MM.1S (cell line): Measurements from ENCODE around the gene SLC25A22.

Experiments
- DNase-seq: peaks from one replicate; pipeline ENCODE4 v3.0.0-alpha.2; 2015
- H2AFZ ChIP-seq: fragments of 300-600 bp; sonication (generic); 2 replicates; pipeline ENCODE4 v1.6.0; 2016; ENCODE audit warnings: antibody characterized with exemption, low read length
- H3F3A ChIP-seq: fragments of 300-600 bp; sonication (generic); 2 replicates; pipeline ENCODE4 v1.6.1; 2016; ENCODE audit warnings: mild to moderate bottlenecking, antibody characterized with exemption, low read length, moderate library complexity, mixed read lengths; ENCODE audit not compliant: insufficient read depth
- H3K27ac ChIP-seq: fragments of 300-600 bp; sonication (generic); 2 replicates; pipeline ENCODE4 v1.5.1; 2016; ENCODE audit warnings: mild to moderate bottlenecking, low read length
- H3K27me3 ChIP-seq: fragments of 300-600 bp; sonication (generic); replicated peaks from 2 replicates; pipeline ENCODE4 v1.6.0; 2016; ENCODE audit warnings: low read length; ENCODE audit not compliant: insufficient read depth
- H3K36me3 ChIP-seq: fragments of 300-600 bp; sonication (generic); replicated peaks from 2 replicates; pipeline ENCODE4 v1.6.1; 2016; ENCODE audit warnings: mild to moderate bottlenecking, low read length, mixed read lengths; ENCODE audit not compliant: insufficient read depth
- H3K4me1 ChIP-seq: fragments of 300-600 bp; sonication (generic); 2 replicates; pipeline ENCODE4 v1.6.1; 2016; ENCODE audit warnings: low read length, mixed read lengths
- H3K4me2 ChIP-seq: fragments of 300-600 bp; sonication (generic); 2 replicates; pipeline ENCODE4 v1.6.0; 2016; ENCODE audit warnings: low read depth, low read length
- H3K4me3 ChIP-seq: fragments of 300-600 bp; sonication (generic); 2 replicates; pipeline ENCODE4 v1.5.1; 2016; ENCODE audit warnings: low read length, mixed read lengths
- H3K79me2 ChIP-seq: fragments of 300-600 bp; sonication (generic); 2 replicates; pipeline ENCODE4 v1.6.1; 2016; ENCODE audit warnings: mixed run types, low read length, mixed read lengths
- H3K9ac ChIP-seq: fragments of 300-600 bp; sonication (generic); 2 replicates; pipeline ENCODE4 v1.6.1; 2016; ENCODE audit warnings: low read length, mixed read lengths
- H3K9me2 ChIP-seq: fragments of 300-600 bp; sonication (generic); replicated peaks from 2 replicates; pipeline ENCODE4 v1.6.1; 2016; ENCODE audit warnings: mild to moderate bottlenecking, low read length, mixed read lengths; ENCODE audit not compliant: insufficient read depth
- H3K9me3 ChIP-seq: fragments of 300-600 bp; sonication (generic); replicated peaks from 2 replicates; pipeline ENCODE4 v1.6.1; 2016; ENCODE audit warnings: mild to moderate bottlenecking, low read length, mixed read lengths; ENCODE audit not compliant: insufficient read depth
- H4K20me1 ChIP-seq: fragments of 300-600 bp; sonication (generic); 2 replicates; pipeline ENCODE4 v1.6.1; 2016; ENCODE audit warnings: mild to moderate bottlenecking, low read length, moderate library complexity, mixed read lengths; ENCODE audit not compliant: insufficient read depth
- CTCF ChIP-seq: fragments of 300-600 bp; sonication (generic); IDR thresholded peaks from 2 replicates; pipeline ENCODE4 v1.5.1; 2016; ENCODE audit warnings: antibody characterized with exemption, low read length, mixed read lengths
- EZH2 ChIP-seq: fragments of 300-600 bp; sonication (generic); optimal IDR thresholded peaks from 2 replicates; pipeline ENCODE3; 2017; ENCODE audit warnings: low read depth, mild to moderate bottlenecking, antibody characterized with exemption, low read length, mixed read lengths
- EZH2phosphoT487 ChIP-seq: fragments of 300-600 bp; sonication (generic); IDR thresholded peaks from 2 replicates; pipeline ENCODE4 v1.6.1; 2018; ENCODE audit warnings: antibody characterized with exemption, low read length

The SLC25A22 gene

GRCh38 chr11:843086-843734, 45.1 kb upstream of the SLC25A22 start:
- peak overlapping the region; percentile 92; the same call in 1 of the 2 replicates for H3K4me2 ChIP-seq
- H3K4me1 ChIP-seq: peaks cover 10% of the 10 kb centered on the region
- peaks cover 9% of the 10 kb centered on the region for H4K20me1 ChIP-seq
- H3K9me2 ChIP-seq: no peaks in the 10 kb centered on the region
- peak overlapping the region; percentile 63 for H2AFZ ChIP-seq
- no peak overlapping the region for H3K27ac ChIP-seq
- peaks cover 40% of the 10 kb centered on the region for H3K27me3 ChIP-seq
- peaks cover 31% of the 10 kb centered on the region for H3K79me2 ChIP-seq
- DNase-seq: no peak
- 0 out of 2 replicates have a peak, but pooled peaks cover 4% of the 10 kb centered on the region for H3K36me3 ChIP-seq
- H3K9me3 ChIP-seq: no peaks in the 10 kb centered on the region
- peak overlapping the region; percentile 99 for H3K4me3 ChIP-seq
- no peaks in the 10 kb centered on the region for H3F3A ChIP-seq
- H3K9ac ChIP-seq: peak overlapping the region; percentile 95; the same call in 1 of the 2 replicates
- no peak for TF ChIP-seq EZH2
- 0 out of 2 replicates have a peak, but pooled peaks have one; percentile 5 for TF ChIP-seq CTCF
- no peak for TF ChIP-seq EZH2phosphoT487

DNA sequence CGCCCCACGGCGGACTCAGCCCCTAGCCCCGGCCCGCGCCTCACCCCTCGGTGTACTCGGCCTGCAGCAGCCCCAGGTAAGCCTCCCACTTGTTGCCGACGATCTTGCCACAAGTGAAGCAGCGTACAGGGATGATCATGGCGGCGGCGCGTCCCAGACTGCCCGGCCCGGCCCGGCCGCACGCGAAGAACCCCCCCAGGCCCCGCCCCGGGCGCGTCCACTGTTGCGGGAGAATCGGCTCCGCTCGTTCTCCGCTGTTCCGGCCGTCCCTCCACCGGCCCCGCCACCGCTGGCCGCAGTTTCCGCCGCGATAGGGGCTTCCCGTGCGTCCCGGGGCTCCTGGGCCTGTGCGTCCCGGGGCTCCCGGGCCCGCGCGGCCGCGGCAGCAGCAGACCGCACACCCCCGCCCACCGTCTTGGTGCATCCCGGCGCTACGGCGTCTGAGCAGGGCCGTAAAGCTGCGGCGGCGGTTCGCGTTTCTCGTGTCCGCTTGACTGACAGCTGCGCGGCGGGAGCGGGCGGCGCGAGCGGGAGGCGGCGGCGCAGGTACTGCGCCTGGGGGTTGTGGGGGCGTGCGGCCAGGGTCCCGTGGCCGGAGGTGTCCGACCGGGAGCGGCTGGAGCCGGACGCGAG, 44.4 kb upstream of the SLC25A22 start, which contains the start of the genes POLR2L and TSPAN4:
TSS of gene POLR2L (minus strand) at position 160 of the 633 bp plus-strand sequence. CDS start at position 139, 21 bp downstream.
TSS of gene TSPAN4 (plus strand) at position 483 of the 633 bp plus-strand sequence. CDS start 7,453 bp downstream, outside the sequence.
- peaks cover 10% of the 10 kb centered on the region for H3K4me1 ChIP-seq
- peaks cover 40% of the 10 kb centered on the region for H3K27me3 ChIP-seq
- peak within 1 kb of the TSS; percentile 92 for H3K4me2 ChIP-seq
- H3K9ac ChIP-seq: peak within 1 kb of the TSS; percentile 95
- H3K36me3 ChIP-seq: 0 out of 2 replicates have a peak, but pooled peaks cover 4% of the 10 kb centered on the region
- peak within 1 kb of the TSS; percentile 99 for H3K4me3 ChIP-seq
- H3K27ac ChIP-seq: peak within 1 kb of the TSS; percentile 58; the same call in 1 of the 2 replicates
- peaks cover 9% of the 10 kb centered on the region for H4K20me1 ChIP-seq
- H3K79me2 ChIP-seq: peaks cover 31% of the 10 kb centered on the region
- H3F3A ChIP-seq: no peaks in the 10 kb centered on the region
- no peaks in the 10 kb centered on the region for H3K9me2 ChIP-seq
- no peaks in the 10 kb centered on the region for H3K9me3 ChIP-seq
- peak; percentile 92 for DNase-seq
- peak within 1 kb of the TSS; percentile 63 for H2AFZ ChIP-seq
- no peak for TF ChIP-seq EZH2
- no peak for TF ChIP-seq CTCF

- Histone ChIP-seq H3F3A (no peaks in the 10 kb centered on the region), H3K9me2 (no peaks in the 10 kb centered on the region), H2AFZ (peak overlapping the region; percentile 63; the same call in 1 of the 2 replicates), H3K79me2 (peaks cover 31% of the 10 kb centered on the region), H3K27me3 (peaks cover 37% of the 10 kb centered on the region), H3K9ac (peak overlapping the region; percentile 95), H3K4me2 (peak overlapping the region; percentile 92; the same call in 1 of the 2 replicates), H3K36me3 (0 out of 2 replicates have a peak, but pooled peaks cover 4% of the 10 kb centered on the region), H3K4me1 (peaks cover 10% of the 10 kb centered on the region), H3K27ac (no peak overlapping the region; the same call in 1 of the 2 replicates), H3K4me3 (peak overlapping the region; percentile 99), H4K20me1 (peaks cover 9% of the 10 kb centered on the region), H3K9me3 (no peaks in the 10 kb centered on the region)
- no peak for TF ChIP-seq EZH2phosphoT487
- TF ChIP-seq CTCF: no peak
- no peak for TF ChIP-seq EZH2
- DNase-seq: no peak
These were observed 43.9 kb upstream of the SLC25A22 start for GRCh38 chr11:841981-842369.
